Left lung (tissue), 14 donors: ENCODE results near the gene ABHD12B. TPM values are rescaled to one million over a fixed set of nuclear protein-coding genes. Genes with fewer than 3 reads are reported as not detected.

Experiments
- ATAC-seq: fragments of 200-7000 bp; cut with Tn5 transposase; one replicate; pipeline ENCODE4 v1.9.1; 2020; ENCODE audit warnings: moderate library complexity
- DNase-seq, 4 donors: peaks; one replicate each; pipeline ENCODE4 v3.0.0-alpha.2; 2013 to 2020
- H3K27ac ChIP-seq, 2 donors: fragments of 200-600 bp; sonication (generic) in 1 of 2; one replicate each; pipeline versions ENCODE4 v1.5.0 to v1.8.0; 2020 to 2021
- H3K27me3 ChIP-seq, 2 donors: fragments of 200-600 bp; sonication (generic) in 1 of 2; one replicate each; pipeline versions ENCODE4 v1.5.0 to v1.8.0; 2020 to 2021
- H3K36me3 ChIP-seq, 2 donors: fragments of 200-600 bp; sonication (generic) in 1 of 2; one replicate each; pipeline versions ENCODE4 v1.5.0 to v1.8.0; 2020 to 2021
- H3K4me1 ChIP-seq, 2 donors: fragments of 200-600 bp; one replicate each; pipeline ENCODE4 v1.8.0; 2021
- H3K4me3 ChIP-seq, 2 donors: fragments of 200-600 bp; sonication (generic) in 1 of 2; one replicate each; pipeline versions ENCODE4 v1.5.0 to v1.8.0; 2020 to 2021; ENCODE audit warnings: mild to moderate bottlenecking in 1 of 2
- H3K9me3 ChIP-seq, 2 donors: fragments of 200-600 bp; sonication (generic) in 1 of 2; one replicate each; pipeline versions ENCODE4 v1.5.0 to v1.8.0; 2020 to 2021
- intact Hi-C, 2 donors: fragments of 100-400 bp; cut with DNase I; formaldehyde crosslinking; loops; one replicate each; pipeline versions ENCODE4 v1.11.2 to v1.14.2; 2022
- long read RNA-seq, 12 donors: library from polyadenylated mRNA in 2 of 12; unstranded in 2 of 12; transcript quantifications; one replicate each; pipeline ENCODE4 v2.0.0 and lab custom pipeline, GENCODE V29; 2019 to 2026
- polyA plus RNA-seq, 6 donors: library from polyadenylated mRNA; unstranded; fragments of 120-200 nt; gene quantifications; one replicate each; pipeline ENCODE4 v1.2.1, GENCODE V29; 2013; ENCODE audit not compliant: insufficient read length in 6 of 6
- total RNA-seq, 2 donors: library from RNA; stranded (reverse); fragmentation: NEBNext Ultra II Directional; extraction: Animal tissue kit (Norgen Biotek cat#: 25700); gene quantifications; one replicate each; pipeline ENCODE4 v1.2.1, GENCODE V29; 2021
- TF ChIP-seq, protein P1 (sequence below), 2 donors: fragments of 200-600 bp; sonication (generic) in 1 of 2; IDR thresholded peaks; one replicate each; pipeline versions ENCODE4 v1.5.0 to v1.8.0; 2021; ENCODE audit warnings: antibody characterized with exemption in 2 of 2
- donor health status: DM: no; HTN: yes; CAD: no.
- donor health status: DM: no; HTN: no; CAD: no.

Gene ABHD12B, protein sequence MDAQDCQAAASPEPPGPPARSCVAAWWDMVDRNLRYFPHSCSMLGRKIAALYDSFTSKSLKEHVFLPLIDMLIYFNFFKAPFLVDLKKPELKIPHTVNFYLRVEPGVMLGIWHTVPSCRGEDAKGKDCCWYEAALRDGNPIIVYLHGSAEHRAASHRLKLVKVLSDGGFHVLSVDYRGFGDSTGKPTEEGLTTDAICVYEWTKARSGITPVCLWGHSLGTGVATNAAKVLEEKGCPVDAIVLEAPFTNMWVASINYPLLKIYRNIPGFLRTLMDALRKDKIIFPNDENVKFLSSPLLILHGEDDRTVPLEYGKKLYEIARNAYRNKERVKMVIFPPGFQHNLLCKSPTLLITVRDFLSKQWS
- total RNA-seq (not detected), polyA plus RNA-seq (1 to 10 TPM in 3 of 6 donors, under 1 TPM in 3; 0.68 to 1.4 (median 1.0) TPM)
- long read RNA-seq, donor 1: 0 reads
- long read RNA-seq, donor 2, partial matches to known transcripts: 14 of 14 reads
- long read RNA-seq, donor 2, other reads (novel, unspliced or antisense): 0 of 14 reads
- long read RNA-seq, donor 3: 0 reads
- long read RNA-seq, donor 4: 0 reads
- long read RNA-seq, donor 5, partial matches to known transcripts: 0 of 5 reads
- long read RNA-seq, donor 5, other reads (novel, unspliced or antisense): 5 of 5 reads
- long read RNA-seq, donor 6: 0 reads
- long read RNA-seq, donor 7: 0 reads
- long read RNA-seq, donor 8: 0 reads
- long read RNA-seq, donor 9: 0 reads
- long read RNA-seq, donor 10: 0 reads
- long read RNA-seq, donor 11, partial matches to known transcripts: 30 of 30 reads
- long read RNA-seq, donor 11, other reads (novel, unspliced or antisense): 0 of 30 reads
- long read RNA-seq, donor 12: 0 reads

DNA sequence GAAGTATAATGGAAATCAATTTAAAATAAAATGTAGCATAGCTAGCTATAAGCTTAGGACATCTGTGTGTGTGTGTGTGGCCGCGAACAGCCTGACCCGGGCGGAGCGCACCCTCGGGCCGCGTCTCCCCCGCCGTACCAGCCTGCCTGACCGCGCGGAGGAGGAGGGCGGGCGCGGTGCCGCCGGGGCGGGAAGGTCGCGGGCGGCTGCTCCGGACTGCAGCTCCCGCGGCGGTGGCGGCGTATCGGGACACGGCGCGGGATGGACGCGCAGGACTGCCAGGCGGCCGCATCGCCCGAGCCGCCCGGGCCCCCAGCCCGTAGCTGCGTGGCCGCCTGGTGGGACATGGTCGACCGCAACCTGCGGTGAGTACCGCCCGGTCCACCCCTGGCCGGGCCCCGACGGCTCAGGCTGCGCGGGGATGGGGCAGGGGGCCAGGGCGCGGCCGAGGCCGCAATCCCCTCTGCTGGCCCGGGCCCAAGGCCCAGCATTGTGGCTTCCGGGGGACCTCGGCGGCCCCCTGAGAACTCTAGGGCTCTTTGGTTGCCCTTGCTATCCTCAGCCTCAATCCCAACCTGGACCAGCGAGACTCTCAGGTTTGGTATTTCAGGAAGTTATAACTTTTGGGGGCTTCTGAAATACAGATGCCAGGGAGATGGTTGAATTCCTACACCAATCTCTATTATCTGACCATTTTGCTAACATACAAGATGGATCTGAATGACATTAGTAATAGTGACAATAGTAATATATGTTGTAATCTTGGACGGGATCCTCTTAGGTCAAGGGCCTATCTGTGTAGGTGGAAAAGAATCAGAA is at the start of gene ABHD12B:
Gene ABHD12B (plus strand): TSS at position 140 of the 819 bp plus-strand sequence. CDS start 122 bp downstream, at position 262.
- H3K4me1 ChIP-seq: peaks cover 0 to 8% of the 10 kb centered on the region in 2 donors
- H3K27me3 ChIP-seq: peaks cover 21 to 33% of the 10 kb centered on the region in 2 donors
- intact Hi-C loops: no loop called here
- no peak within 1 kb of the TSS for H3K27ac ChIP-seq
- TF ChIP-seq, protein P1, sequence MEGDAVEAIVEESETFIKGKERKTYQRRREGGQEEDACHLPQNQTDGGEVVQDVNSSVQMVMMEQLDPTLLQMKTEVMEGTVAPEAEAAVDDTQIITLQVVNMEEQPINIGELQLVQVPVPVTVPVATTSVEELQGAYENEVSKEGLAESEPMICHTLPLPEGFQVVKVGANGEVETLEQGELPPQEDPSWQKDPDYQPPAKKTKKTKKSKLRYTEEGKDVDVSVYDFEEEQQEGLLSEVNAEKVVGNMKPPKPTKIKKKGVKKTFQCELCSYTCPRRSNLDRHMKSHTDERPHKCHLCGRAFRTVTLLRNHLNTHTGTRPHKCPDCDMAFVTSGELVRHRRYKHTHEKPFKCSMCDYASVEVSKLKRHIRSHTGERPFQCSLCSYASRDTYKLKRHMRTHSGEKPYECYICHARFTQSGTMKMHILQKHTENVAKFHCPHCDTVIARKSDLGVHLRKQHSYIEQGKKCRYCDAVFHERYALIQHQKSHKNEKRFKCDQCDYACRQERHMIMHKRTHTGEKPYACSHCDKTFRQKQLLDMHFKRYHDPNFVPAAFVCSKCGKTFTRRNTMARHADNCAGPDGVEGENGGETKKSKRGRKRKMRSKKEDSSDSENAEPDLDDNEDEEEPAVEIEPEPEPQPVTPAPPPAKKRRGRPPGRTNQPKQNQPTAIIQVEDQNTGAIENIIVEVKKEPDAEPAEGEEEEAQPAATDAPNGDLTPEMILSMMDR (IDR thresholded peaks at IDR 0.05): no peak
- no peaks in the 10 kb centered on the region for H3K9me3 ChIP-seq
- no peaks in the 10 kb centered on the region for H3K36me3 ChIP-seq
- ATAC-seq: peak; percentile 64
- H3K4me3 ChIP-seq: peak within 1 kb of the TSS in 1 of 2 donors; percentile 14
- peak in 1 of 4 donors; percentile 84 for DNase-seq

DNA sequence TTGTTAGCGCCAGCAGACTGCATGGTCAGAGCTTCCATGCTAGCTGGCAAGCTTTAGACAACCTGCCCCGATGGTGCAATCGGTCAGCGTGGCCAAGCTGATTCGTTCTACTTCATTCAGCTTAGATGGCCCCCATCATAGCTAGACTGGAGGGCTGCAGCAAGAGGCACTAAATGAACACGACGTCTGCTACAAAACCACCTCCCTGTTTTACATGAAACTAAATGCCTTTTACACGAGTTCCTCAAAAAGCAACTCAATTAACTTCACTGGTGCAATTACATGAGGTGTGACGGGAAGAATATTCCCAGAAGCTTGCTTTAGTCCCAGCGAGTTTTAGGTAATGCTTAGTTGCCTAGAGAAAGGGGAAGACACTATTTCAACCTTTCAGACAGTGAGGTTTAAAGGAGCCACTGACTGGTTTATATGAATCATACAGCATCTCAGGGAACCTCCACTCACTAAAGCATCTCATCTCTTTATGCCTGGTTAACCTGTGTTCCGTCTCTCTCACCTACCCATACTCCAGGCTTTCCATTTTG is 49.3 kb upstream of the ABHD12B start:
- H3K4me3 ChIP-seq: no peak overlapping the region
- peaks cover 0 to 56% of the 10 kb centered on the region in 2 donors for H3K4me1 ChIP-seq
- no peaks in the 10 kb centered on the region for H3K9me3 ChIP-seq
- H3K27ac ChIP-seq: peak overlapping the region in 1 of 2 donors; percentile 86
- TF ChIP-seq, protein P1 (IDR thresholded peaks at IDR 0.05): no peak
- H3K36me3 ChIP-seq: peaks cover 0 to 3% of the 10 kb centered on the region in 2 donors
- intact Hi-C loops: no loop called here
- peak; percentile 14 for ATAC-seq
- no peaks in the 10 kb centered on the region for H3K27me3 ChIP-seq
- no peak for DNase-seq

DNA sequence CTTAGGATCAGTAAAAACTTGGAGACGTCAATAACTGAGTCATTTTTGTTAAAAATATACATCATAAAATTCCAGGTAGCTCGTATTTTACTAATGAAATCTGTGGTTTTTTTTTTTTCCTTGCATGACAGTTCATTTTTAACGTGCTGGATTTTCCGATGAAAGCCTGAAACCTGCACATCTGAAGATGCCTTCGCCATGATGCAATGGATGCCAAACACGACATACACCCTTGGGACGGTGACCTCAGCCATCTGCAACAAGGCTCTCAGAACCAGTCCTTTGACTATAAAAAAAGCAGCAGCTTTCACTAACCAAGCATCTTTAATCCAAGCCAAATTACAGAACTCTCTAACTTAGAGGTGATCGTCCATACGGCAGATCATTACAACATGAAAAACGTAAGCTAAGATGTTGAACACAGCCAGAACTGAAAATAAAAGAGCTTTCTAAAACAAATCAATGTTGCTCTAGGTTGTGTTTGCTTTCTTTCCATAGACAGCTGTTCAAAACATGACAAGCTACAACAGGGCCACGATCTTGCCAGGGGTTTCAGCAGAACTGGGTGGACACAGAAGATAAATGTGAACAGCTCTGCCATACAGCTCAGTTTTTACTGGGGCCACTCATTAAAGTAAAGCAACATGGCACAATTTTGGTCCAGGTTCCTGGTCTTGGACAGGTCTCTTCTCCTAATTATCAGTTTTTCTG is 48.6 kb upstream of the ABHD12B start:
- Histone ChIP-seq H3K4me1 (peaks cover 0 to 60% of the 10 kb centered on the region in 2 donors), H3K9me3 (no peaks in the 10 kb centered on the region), H3K4me3 (no peak overlapping the region), H3K27ac (peak overlapping the region in 1 of 2 donors; percentile 86), H3K27me3 (no peaks in the 10 kb centered on the region), H3K36me3 (no peaks in the 10 kb centered on the region)
- TF ChIP-seq, protein P1 (IDR thresholded peaks at IDR 0.05): no peak
- peak in 1 of 4 donors; percentile 15 for DNase-seq
- intact Hi-C loops: no loop called here
- ATAC-seq: peak; percentile 11

DNA sequence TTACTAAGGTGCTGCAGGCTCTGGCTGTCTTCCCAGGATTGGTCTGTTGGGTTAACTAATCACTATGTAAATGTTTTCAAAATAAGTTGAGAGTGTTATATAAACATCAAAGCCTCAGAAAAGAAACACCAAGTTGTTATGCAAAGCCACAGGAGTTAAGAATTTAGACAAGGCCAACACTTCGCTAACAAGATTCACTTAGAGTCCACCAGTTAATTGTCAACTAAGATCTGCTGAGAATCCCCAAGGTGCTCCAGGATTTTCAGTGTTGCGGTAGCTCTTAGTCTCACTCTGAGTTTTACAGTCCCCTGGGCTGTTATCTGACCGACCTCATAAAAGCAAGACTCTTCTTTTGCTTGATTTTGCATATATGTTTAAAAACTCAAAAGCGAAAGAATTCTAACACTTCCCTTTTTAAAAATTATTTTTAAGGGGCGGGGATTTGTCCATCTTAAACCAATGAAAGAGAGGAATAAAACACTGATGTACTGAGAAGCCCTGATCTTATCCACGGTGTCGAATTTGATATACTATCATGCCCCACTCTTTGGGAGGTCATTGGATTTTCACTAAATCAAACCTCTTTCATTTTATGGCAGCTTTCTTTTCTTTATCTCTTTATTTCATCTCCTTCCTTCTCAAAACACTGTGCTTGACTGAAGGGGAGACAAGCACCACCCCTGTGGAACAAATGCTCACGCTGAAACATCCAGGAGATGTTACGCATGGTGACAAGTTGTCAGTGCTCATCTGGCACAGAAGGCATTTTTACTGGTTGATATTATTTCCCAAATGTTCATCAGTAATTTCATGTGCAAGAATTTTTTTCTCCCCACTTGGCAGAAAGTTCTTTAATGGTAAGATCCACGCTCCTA is 47.9 kb upstream of the ABHD12B start:
- TF ChIP-seq, protein P1 (IDR thresholded peaks at IDR 0.05): no peak
- intact Hi-C loops: no loop called here
- no peaks in the 10 kb centered on the region for H3K9me3 ChIP-seq
- DNase-seq (no peak), ATAC-seq (peak; percentile 25)
- no peak overlapping the region for H3K4me3 ChIP-seq
- peaks cover 0 to 68% of the 10 kb centered on the region in 2 donors for H3K4me1 ChIP-seq
- no peaks in the 10 kb centered on the region for H3K36me3 ChIP-seq
- H3K27me3 ChIP-seq: no peaks in the 10 kb centered on the region
- H3K27ac ChIP-seq: peak overlapping the region in 1 of 2 donors; percentile 86
